ENCODE data around the gene POLR1A. TPM values are rescaled to one million over a fixed set of nuclear protein-coding genes. Genes with fewer than 3 reads are reported as not detected.

The POLR1A gene
- total RNA-seq, 4 donors from 2014 or later: 11.9 to 16.9 (median 13.5) TPM

DNA sequence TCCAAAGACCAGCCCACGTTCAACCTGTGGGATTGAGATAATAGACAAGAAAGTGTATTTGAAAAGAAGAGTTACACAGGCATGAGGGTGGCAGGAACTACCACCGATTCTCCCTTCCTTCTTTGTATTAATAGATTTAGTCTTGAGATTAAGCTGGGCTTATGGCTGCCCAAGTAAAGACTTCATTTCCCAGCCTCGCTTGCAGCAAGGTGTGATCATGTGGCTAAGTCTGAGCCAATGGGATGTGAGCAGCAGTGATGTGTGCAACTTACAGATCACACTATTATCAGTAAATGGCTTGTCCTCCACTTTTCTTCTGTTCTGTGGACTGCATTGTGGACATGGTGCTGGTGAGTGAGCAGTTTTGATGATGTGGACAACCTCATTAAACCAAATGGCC lies 101.7 kb downstream of the POLR1A start:
- 91 to 95% methylated on average over 3 of the region's 3 CpGs for WGBS, 2 donors
- H3K4me3 ChIP-seq (ENCODE audit: low read depth, poor library complexity, severe bottlenecking): no peak overlapping the region
- no peak for DNase-seq (ENCODE audit: low spot score in 2 of 2)
- TF ChIP-seq POLR2A (IDR thresholded peaks at IDR 0.05) (no peak), CTCF (IDR thresholded peaks at IDR 0.05) (no peak)
- intact Hi-C loops (cut with DNase I; ENCODE audit: low total_unique reads): no loop called here

DNA sequence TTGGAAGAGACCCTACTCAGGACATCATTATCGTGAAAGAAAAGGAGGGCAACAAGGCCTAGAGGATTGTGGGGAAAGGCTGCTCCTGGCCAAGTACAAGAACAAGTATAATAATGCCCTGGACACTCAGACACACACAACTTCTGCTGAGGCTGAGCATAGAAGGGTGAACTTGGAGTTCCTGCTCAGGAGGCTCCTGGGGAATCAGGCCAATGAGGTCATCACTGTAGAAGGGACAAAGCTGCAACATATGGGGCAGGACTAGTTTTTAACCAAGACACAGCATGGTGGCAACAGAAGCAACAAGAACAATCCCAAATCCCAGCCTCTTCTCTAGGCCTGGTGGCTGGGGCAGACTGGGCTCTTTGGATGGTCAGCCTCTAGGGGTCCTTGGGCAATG lies 102.6 kb downstream of the POLR1A start:
- peak in 1 of 2 donors; percentile 63 for DNase-seq (ENCODE audit: low spot score in 2 of 2)
- no peak for TF ChIP-seq POLR2A (IDR thresholded peaks at IDR 0.05)
- no peak for TF ChIP-seq CTCF (IDR thresholded peaks at IDR 0.05)
- no peak overlapping the region for H3K4me3 ChIP-seq (ENCODE audit: low read depth, poor library complexity, severe bottlenecking)
- intact Hi-C loops (cut with DNase I; ENCODE audit: low total_unique reads): no loop called here
- WGBS, 2 donors: 90 to 100% methylated on average over 1 of the region's 1 CpG

GRCh38 chr2:86002375-86002774 lies 103.3 kb downstream of the POLR1A start:
- WGBS, 2 donors: 96% methylated on average over 4 of the region's 4 CpGs

GRCh38 chr2:86001326-86001725 lies 104.4 kb downstream of the POLR1A start:
- intact Hi-C loops (cut with DNase I; ENCODE audit: low total_unique reads): no loop called here
- DNase-seq (ENCODE audit: low spot score in 2 of 2): peak in 1 of 2 donors; percentile 26
- H3K4me3 ChIP-seq (ENCODE audit: low read depth, poor library complexity, severe bottlenecking): no peak overlapping the region
- no peak for TF ChIP-seq POLR2A (IDR thresholded peaks at IDR 0.05)
- TF ChIP-seq CTCF (IDR thresholded peaks at IDR 0.05): no peak
- WGBS, 2 donors: 93 to 100% methylated on average over 1 of the region's 1 CpG

More at GRCh38 chr2:86002375-86002774, 103.3 kb downstream of the POLR1A start:
- no peak overlapping the region for H3K4me3 ChIP-seq (ENCODE audit: low read depth, poor library complexity, severe bottlenecking)
- TF ChIP-seq POLR2A (IDR thresholded peaks at IDR 0.05) (no peak), CTCF (IDR thresholded peaks at IDR 0.05) (no peak)
- DNase-seq (ENCODE audit: low spot score in 2 of 2): peak in 1 of 2 donors; percentile 40
- intact Hi-C loops (cut with DNase I; ENCODE audit: low total_unique reads): no loop called here

DNA sequence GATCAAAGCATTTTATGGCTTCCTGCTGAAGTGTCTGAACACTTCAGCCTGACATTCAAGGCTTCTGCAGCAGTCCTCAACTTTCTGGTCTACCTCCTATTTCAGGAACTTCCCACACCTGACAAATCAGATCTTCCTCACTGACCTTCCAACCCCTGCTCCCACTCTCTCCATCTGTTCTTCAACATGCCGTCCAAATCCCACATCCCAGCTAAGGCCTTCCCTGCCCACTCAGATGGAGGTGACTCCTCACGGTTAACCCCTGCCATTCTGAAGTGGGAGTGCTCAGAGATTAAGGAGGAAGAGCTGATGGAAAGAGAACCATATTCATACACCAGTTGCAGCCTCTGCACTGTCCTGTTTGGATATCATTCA lies 104.8 kb downstream of the POLR1A start:
- H3K4me3 ChIP-seq (ENCODE audit: low read depth, poor library complexity, severe bottlenecking): no peak overlapping the region
- no peak for DNase-seq (ENCODE audit: low spot score in 2 of 2)
- WGBS, 2 donors: 78 to 79% methylated on average over 2 of the region's 2 CpGs
- TF ChIP-seq POLR2A (IDR thresholded peaks at IDR 0.05): no peak
- no peak for TF ChIP-seq CTCF (IDR thresholded peaks at IDR 0.05)
- intact Hi-C loops (cut with DNase I; ENCODE audit: low total_unique reads): no loop called here
